ENCODE data around the gene FOSL2. TPM values are rescaled to one million over a fixed set of nuclear protein-coding genes. Genes with fewer than 3 reads are reported as not detected.

Gene FOSL2
- polyA plus RNA-seq, 1 donor (not counting 4 experiments of a cell fraction or from before 2014, with no cell fraction given) = 24.1 TPM

- DNase-seq (ENCODE audit: low read depth, low spot score) (no peak), FAIRE-seq (no peak)
- H3K4me1 ChIP-seq (ENCODE audit: control insufficient read depth, extremely low read depth, insufficient read depth, low read length) = peaks cover 7% of the 10 kb centered on the region
- no peak overlapping the region for H3K27ac ChIP-seq (ENCODE audit: control insufficient read depth, insufficient read depth, low read length)
- no peak overlapping the region for H2AFZ ChIP-seq (ENCODE audit: control insufficient read depth, low read length)
- TF ChIP-seq, protein P1, sequence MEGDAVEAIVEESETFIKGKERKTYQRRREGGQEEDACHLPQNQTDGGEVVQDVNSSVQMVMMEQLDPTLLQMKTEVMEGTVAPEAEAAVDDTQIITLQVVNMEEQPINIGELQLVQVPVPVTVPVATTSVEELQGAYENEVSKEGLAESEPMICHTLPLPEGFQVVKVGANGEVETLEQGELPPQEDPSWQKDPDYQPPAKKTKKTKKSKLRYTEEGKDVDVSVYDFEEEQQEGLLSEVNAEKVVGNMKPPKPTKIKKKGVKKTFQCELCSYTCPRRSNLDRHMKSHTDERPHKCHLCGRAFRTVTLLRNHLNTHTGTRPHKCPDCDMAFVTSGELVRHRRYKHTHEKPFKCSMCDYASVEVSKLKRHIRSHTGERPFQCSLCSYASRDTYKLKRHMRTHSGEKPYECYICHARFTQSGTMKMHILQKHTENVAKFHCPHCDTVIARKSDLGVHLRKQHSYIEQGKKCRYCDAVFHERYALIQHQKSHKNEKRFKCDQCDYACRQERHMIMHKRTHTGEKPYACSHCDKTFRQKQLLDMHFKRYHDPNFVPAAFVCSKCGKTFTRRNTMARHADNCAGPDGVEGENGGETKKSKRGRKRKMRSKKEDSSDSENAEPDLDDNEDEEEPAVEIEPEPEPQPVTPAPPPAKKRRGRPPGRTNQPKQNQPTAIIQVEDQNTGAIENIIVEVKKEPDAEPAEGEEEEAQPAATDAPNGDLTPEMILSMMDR (optimal IDR thresholded peaks at IDR 0.05 in 1 of 3, IDR thresholded peaks at IDR 0.05 in 1 of 3, conservative IDR thresholded peaks at IDR 0.05 in 1 of 3; ENCODE audit: extremely low read depth in 1 of 3, insufficient read depth in 2 of 3, low read length in 3 of 3) = no peak
- TF ChIP-seq EZH2 (IDR thresholded peaks at IDR 0.05; ENCODE audit: low read length) = no peak
- no peaks in the 10 kb centered on the region for H3K36me3 ChIP-seq (ENCODE audit: control insufficient read depth in 2 of 2, extremely low read depth in 1 of 2, insufficient read depth in 2 of 2, low read length in 2 of 2)
- no peaks in the 10 kb centered on the region for H3K27me3 ChIP-seq (ENCODE audit: control insufficient read depth, extremely low read depth, insufficient read depth, low read length)
- no peaks in the 10 kb centered on the region for H3K79me2 ChIP-seq (ENCODE audit: control insufficient read depth, insufficient read depth, low read length)
- H3K9me3 ChIP-seq (ENCODE audit: control insufficient read depth, low read depth, low read length) = no peaks in the 10 kb centered on the region
- H3K9me1 ChIP-seq (ENCODE audit: control insufficient read depth, extremely low read depth, insufficient read depth, low read length) = no peaks in the 10 kb centered on the region
- dilution Hi-C loops (cut with MboI; ENCODE audit: extremely low pct_ligation_motif_present, low sequenced_read_pairs) = no loop called here
- no peaks in the 10 kb centered on the region for H4K20me1 ChIP-seq (ENCODE audit: control insufficient read depth, extremely low read depth, insufficient read depth, low read length)
- no peak overlapping the region for H3K4me2 ChIP-seq (ENCODE audit: control insufficient read depth, extremely low read depth, insufficient read depth, low read depth, low read length)
- no peak overlapping the region for H3K4me3 ChIP-seq (ENCODE audit: control insufficient read depth in 2 of 3, extremely low read depth in 1 of 3, insufficient read depth in 2 of 3, low read depth in 1 of 3, low read length in 3 of 3)
- H3K9ac ChIP-seq (ENCODE audit: control insufficient read depth, extremely low read depth, insufficient read depth, low read length) = no peak overlapping the region
Measured at GRCh38 chr2:28359222-28360057, 33.2 kb upstream of the FOSL2 start.

GRCh38 chr2:28360058-28360717 lies 32.5 kb upstream of the FOSL2 start:
- H3K36me3 ChIP-seq (ENCODE audit: control insufficient read depth in 2 of 2, extremely low read depth in 1 of 2, insufficient read depth in 2 of 2, low read length in 2 of 2) = no peaks in the 10 kb centered on the region
- no peaks in the 10 kb centered on the region for H4K20me1 ChIP-seq (ENCODE audit: control insufficient read depth, extremely low read depth, insufficient read depth, low read length)
- no peaks in the 10 kb centered on the region for H3K9me1 ChIP-seq (ENCODE audit: control insufficient read depth, extremely low read depth, insufficient read depth, low read length)
- no peak for TF ChIP-seq EZH2 (IDR thresholded peaks at IDR 0.05; ENCODE audit: low read length)
- TF ChIP-seq, protein P1 (optimal IDR thresholded peaks at IDR 0.05 in 1 of 3, IDR thresholded peaks at IDR 0.05 in 1 of 3, conservative IDR thresholded peaks at IDR 0.05 in 1 of 3; ENCODE audit: extremely low read depth in 1 of 3, insufficient read depth in 2 of 3, low read length in 3 of 3) = no peak
- H2AFZ ChIP-seq (ENCODE audit: control insufficient read depth, low read length) = no peak overlapping the region
- no peak overlapping the region for H3K9ac ChIP-seq (ENCODE audit: control insufficient read depth, extremely low read depth, insufficient read depth, low read length)
- no peaks in the 10 kb centered on the region for H3K9me3 ChIP-seq (ENCODE audit: control insufficient read depth, low read depth, low read length)
- H3K79me2 ChIP-seq (ENCODE audit: control insufficient read depth, insufficient read depth, low read length) = no peaks in the 10 kb centered on the region
- peaks cover 7% of the 10 kb centered on the region for H3K4me1 ChIP-seq (ENCODE audit: control insufficient read depth, extremely low read depth, insufficient read depth, low read length)
- DNase-seq (ENCODE audit: low read depth, low spot score) (no peak), FAIRE-seq (no peak)
- no peak overlapping the region for H3K27ac ChIP-seq (ENCODE audit: control insufficient read depth, insufficient read depth, low read length)
- no peak overlapping the region for H3K4me2 ChIP-seq (ENCODE audit: control insufficient read depth, extremely low read depth, insufficient read depth, low read depth, low read length)
- dilution Hi-C loops (cut with MboI; ENCODE audit: extremely low pct_ligation_motif_present, low sequenced_read_pairs) = no loop called here
- H3K27me3 ChIP-seq (ENCODE audit: control insufficient read depth, extremely low read depth, insufficient read depth, low read length) = no peaks in the 10 kb centered on the region
- no peak overlapping the region for H3K4me3 ChIP-seq (ENCODE audit: control insufficient read depth in 2 of 3, extremely low read depth in 1 of 3, insufficient read depth in 2 of 3, low read depth in 1 of 3, low read length in 3 of 3)
